NCI-H2171 treated with DMSO at 0.1 percent for 48 hours (cell line): ENCODE results near the gene VSNL1.
A peak's percentile ranks its signal among the peaks of the same experiment; 100 is the strongest.

ENCODE experiments used
- DNase-seq: peaks from one replicate; lab custom pipeline; 2025; lab: John Stamatoyannopoulos, UW

VSNL1 gene

DNA sequence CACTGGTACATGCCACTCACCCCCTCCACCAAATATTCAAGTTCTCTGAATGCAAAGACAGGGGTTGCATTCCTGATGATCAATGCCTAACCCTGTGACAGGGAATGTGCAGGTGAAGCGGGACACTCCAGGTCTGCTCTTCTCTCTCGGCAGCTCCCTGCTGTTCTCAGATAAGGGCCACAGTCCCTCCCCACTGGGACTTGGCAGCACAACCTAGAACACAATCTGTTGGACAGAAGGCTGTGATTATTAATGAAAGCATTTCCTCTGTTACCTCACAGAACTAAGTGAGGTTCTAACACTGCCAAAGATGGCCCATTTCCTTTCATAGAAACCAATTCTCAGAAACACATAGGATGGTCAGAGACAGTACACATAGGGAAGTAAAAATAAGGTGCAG lies 42.7 kb downstream of the VSNL1 start:
- no peak for DNase-seq

- no peak for DNase-seq
Measured at GRCh38 chr2:17583646-17584045, 43.1 kb downstream of the VSNL1 start.

DNA sequence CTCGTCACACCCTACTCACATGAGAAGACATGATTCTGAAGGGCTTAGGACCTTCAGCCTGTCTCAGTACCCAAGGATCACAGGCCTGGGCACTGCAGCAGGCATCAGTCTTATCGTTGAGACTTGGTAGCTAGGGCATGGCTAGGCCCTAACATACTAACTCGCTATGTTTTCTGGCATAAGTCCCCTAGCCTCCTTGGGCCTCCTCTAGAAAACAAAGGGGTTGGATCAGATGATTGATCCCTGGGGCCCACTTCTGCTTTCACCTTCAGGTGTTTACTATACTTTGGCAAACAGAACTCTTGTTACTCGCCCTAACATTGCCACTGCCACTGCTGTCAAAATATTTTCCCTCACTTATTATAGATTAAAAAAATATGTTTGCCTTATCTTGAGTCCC lies 44.2 kb downstream of the VSNL1 start:
- peak; percentile 13 for DNase-seq

DNA sequence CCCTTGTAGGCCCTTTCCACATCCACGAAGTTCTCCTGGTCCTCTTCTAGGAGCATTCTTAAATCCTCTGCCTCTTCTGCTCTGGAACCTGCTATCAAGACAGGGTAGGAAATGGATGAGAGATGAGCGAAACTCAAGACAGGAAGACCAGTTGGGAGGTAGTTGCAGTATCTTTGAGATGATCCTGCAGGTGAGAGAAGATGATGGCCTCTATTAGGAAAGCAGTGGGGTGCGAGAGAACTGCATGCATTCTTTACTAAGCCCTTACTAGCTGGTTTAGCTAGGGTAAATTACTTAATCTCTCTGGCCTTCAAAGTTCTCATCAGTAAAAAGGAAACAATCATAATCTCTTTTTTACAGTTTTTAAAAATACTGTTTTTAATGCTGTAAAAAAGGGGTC lies 47.0 kb downstream of the VSNL1 start:
- DNase-seq, result no peak

DNA sequence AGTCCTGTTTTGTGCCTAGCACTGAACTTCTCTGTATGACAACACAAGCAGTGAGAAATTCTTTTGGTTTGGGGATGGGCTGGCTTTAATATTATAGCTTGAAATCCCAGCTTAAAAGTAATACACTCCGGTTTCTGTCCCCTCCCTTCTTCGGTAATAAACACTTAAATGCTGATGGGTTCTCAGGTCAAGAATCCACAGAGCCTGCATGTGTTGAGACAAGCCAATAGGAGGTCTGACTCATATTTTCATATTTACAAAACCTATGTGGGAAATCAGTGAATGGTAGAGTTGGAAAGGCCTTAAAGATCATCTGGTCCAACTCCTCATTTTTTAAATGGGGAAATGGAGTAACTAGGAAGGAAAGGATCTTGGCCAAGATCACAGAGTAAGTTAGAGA lies 47.5 kb downstream of the VSNL1 start:
- DNase-seq, result no peak

DNA sequence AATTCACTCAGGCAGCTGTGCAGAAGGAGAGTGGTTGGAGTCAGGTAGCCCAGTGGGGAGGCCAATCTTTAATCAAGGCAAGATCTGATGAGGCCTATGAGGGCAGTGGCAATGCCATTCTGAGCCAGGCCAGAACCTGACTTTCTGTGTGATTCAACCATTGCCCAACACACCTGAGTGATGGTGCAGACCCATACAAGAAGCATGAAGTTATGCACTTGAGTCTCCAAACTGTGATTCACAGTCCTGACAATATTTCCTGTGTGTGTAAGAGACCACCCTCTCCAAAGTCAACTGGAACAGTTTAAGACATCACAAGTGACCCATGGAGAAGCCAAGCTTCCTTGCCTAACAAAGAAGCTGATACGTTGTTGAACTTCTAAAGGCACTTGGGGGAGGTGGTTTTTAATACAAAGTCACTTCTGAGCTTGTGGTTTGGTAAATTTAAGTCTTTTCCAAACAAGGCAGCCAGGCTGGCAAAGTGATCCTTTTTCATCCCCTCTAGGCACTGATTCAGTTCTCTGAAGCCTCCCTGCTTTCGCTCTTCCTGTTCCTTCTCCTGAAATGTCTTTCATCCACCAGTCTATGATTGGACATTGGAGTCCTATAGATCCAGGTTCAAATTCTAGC lies 49.0 kb downstream of the VSNL1 start:
- DNase-seq, result no peak

DNA sequence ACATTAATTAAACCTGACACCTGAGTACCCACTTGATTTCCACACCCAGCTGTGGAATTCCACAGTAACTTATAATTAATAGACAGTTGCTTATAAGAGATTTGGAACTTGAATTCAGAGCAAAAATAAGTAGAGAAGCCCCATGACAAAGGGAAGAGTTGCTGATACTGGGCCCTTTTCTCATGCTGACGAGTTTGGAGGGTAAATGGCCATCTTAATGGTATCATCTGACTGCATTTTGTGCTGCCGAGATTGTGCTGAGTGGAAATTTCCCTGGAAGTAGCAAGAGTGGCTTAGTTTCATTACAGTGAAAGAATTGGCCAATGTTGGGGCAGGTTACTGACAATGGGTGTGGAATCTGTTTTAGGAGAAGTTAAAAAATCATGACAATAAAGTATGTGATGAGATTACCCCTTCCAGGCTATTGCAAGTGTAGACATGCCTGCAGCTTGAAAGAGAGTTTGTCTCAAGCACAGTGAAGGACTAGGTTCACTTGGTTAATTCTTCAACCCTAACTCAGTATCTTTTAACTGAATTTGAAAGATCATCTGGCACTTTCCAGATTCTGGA lies 49.9 kb downstream of the VSNL1 start:
- no peak for DNase-seq

DNA sequence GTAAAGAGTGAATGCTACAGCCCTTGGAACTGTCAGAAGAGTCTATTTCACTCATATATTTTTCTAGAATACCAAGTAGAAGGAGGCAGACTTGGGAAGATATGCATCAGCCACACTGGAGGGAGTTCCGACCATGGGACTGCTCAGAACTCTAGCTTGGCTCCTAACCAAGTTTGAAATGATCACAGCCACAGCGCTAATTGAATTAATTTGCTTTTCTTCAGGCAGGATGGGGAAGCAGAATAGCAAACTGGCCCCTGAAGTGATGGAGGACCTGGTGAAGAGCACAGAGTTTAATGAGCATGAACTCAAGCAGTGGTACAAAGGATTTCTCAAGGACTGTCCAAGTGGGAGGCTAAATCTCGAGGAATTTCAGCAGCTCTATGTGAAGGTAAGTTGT lies 51.4 kb downstream of the VSNL1 start:
- no peak for DNase-seq

DNA sequence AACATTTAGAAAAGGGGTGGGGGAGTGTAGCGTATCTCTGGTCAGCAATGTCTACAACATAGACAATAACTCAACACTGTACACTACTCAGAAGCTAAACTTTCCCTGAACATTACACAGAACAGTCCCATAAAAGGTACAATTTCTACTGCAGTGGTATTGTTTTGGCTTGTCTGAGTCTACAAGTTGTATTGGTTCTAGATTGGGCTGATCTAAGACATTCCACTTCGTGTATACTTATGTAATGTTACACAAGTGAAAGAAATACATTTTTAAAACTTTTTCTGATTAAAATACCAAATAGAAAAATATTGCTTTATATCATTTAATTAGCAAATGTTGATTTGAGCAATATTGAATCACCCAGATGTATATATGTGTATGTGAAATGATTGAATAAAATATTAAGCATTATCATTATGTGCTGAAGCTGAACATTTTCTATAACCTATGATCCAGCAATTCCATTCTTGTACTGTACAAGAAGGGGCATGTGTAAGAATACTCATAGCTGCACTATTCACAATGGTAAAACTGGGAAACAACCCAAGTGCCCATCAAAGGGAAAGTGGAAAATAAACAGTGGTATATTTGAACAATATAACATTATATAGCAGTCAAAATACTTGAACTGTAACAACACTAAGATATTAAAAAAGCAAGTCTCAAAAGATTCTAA lies 52.4 kb downstream of the VSNL1 start:
- no peak for DNase-seq

GRCh38 chr2:17593445-17593840 lies 52.9 kb downstream of the VSNL1 start:
- no peak for DNase-seq

DNA sequence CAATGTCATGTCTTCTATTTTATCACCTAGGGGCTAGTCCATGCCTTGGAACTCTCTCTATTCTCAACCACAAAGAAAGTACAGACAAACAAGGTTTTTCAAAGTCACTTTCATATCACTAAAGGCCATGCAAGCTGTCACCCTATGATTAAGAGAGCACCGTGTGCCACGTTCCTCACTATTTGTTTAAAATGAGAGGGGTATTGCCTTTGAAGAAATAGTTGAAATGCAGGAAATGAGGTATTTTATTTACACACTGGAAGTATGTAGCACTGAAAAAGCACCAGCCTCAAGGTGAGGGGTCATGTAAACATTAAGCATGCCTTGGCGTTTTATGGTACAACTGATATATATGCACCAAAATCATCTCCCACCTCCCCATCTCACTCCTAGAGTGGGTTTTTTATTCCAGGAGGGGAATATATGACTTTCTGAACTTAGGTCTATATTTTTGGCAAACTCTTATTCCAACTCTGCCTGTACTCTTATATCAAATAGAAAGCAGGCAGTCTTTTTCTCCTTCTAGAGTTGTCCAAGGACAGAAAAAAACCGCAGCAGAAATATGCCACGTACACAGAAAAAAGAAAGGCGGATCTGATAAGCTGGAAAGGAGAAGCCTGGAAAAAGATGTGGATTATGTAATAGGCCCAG lies 53.5 kb downstream of the VSNL1 start:
- DNase-seq, result no peak

GRCh38 chr2:17594533-17595401 lies 54.3 kb downstream of the VSNL1 start:
- DNase-seq, result no peak

DNA sequence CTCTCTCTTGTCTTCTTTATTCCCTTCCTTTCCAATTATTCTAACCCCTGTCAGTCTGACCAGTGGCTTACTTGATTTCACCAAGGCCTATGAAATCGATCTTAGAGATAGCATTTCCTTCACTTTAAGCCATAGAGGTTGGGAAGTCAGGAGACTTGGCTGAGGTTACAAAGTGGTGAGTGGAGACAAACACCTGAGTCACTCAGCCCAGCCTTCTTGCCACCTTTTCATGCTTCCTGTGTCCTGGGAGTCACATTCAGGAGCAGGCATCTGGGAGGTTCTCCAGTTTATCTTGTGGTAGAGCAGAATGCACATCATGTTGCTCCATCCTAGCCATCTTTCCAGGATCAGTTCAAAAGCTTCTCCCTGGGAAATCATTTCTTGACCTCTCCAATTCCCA lies 59.1 kb downstream of the VSNL1 start:
- DNase-seq, result no peak

DNA sequence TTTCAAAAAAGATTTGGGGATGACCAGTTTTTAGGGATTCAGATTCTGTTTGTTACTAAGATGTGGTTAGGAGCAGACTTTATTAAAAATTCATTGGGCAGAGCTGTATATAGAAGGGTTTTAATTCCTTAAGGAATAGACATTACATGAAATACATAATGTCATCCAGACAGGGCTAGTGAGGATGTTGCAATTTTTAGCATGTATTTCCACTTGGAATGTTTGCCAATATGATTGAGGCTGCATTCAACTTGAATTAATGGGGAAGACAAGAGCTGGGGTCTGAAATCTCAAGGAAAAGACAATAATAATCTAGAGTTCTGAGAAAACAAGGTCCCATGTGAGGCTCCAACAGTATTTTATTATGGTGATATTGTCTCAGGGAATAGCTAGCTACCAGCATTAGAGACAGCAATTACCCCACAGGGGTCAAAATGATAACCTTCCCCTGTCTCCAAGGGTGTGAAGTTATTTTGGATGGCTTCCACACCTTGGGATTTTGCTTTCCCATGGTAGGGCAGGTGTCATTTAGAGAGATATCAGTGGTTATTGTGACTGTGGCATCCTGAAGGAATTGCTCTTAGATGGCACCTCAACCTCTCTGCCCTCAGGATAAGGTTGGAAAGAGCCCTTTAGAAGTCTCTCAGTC lies 60.2 kb downstream of the VSNL1 start:
- DNase-seq, result no peak

DNA sequence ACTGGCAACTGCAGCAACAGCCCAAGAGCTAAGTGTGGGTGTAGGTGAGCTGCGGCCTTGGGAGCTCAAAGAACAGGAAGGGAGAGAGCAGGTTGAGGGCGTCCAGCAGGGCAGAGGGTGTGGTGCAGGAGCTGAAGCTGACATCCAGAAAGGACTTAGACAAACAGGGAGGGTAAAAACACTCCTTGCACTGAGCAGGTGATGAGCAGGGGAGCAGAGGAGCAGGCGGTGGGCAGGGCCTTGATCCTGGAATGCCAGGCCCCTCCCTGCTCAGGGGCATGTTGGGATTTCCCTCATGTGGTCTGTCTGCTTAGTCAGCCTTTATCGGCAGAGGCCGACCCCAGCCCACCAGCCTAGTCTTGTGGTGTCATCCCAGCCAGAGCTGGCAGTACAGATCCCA lies 63.6 kb downstream of the VSNL1 start:
- no peak for DNase-seq

DNA sequence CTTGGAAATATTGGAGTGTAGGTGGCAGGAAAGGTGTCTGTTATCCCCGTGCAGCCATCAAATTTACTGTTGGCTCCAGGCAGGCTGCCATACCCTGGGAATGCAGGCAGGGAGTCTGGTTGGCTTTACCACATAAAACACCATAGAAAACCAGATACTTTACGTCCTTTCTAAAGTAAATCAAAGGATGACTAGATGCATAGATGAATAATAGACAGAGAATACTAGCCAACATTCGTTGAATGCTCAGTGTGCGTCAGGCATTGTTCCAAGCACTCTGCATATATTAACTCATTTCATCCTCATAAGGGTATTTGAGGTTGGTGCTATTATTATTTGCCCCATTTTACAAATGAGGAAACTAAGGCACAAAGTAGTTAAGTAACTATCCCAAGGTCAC lies 65.2 kb downstream of the VSNL1 start:
- DNase-seq, result no peak

DNA sequence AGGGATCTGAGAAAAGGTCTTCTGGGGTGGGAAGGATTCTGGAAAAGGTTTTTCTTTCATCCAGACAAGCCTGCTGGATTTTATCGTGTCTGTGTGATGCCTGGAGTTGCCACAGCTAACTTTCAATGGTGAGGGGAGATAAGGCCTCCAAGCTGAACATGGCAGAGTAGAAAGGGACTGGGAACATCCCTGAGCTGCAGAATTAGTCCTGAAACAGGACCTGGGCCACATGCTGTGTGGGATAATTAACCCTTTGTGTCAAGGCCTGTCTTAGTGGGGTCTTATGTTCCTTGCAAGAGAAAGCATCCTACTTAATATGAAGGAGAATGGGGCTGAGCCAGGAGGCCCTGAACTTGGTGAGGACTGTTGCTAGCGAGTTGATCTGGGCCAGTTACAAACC lies 66.4 kb downstream of the VSNL1 start:
- no peak for DNase-seq

DNA sequence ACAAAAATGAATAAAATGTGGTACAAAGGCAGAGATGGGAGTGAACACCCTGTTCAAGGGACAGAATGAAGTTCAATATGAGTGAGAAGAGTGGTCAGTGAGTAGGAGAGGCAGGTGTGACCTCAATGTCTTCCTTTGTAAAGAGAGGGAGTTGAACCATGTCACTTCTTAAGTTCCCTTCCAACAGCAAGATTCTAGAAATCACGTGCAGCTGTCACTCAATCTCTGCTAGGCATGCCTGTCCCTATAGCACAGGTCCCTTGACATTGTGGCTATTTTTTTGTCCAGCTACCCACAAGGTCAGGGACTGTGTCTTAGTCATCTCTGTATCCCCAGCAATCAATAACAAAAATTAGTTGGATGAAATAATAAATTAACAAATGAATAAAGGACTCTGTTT lies 66.9 kb downstream of the VSNL1 start:
- no peak for DNase-seq

DNA sequence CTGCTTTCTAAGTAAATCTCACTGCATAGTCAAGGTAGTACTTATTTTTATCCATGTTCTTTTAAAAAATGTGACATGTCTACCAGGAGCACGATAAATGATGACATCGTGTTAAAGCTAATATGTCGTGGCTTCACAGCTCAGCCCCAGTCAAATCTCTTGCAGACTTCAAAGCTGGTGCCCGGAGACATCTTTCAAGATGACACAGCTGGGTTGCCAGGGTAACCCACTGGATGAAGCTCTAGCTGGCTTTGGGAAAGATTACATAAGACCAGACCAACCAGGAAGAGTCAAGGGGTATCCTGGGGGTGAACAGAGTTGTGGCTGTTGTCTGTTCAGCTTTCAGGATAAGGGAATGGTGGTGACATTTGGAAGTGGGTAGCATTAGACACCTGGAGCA lies 67.8 kb downstream of the VSNL1 start:
- DNase-seq, result no peak

- DNase-seq, result no peak
Measured at GRCh38 chr2:17610521-17610920, 70.0 kb downstream of the VSNL1 start.

- DNase-seq, result no peak
Measured at GRCh38 chr2:17611036-17611435, 70.5 kb downstream of the VSNL1 start.
